Endothelial cell (in vitro differentiated cells): ENCODE data around the gene VLDLR. TPM values are rescaled to one million over a fixed set of nuclear protein-coding genes. Genes with fewer than 3 reads are reported as not detected.

Source experiments
- DNase-seq: peaks from one replicate; pipeline ENCODE4 v3.0.0; 2021; ENCODE audit warnings: low spot score
- H3K27ac Mint-ChIP-seq: one replicate; pipeline ENCODE4 v1.8.0; 2021; ENCODE audit warnings: mixed read lengths, inconsistent platforms; ENCODE audit not compliant: unreplicated experiment
- H3K27me3 Mint-ChIP-seq: one replicate; pipeline ENCODE4 v1.8.0; 2021; ENCODE audit warnings: mild to moderate bottlenecking, moderate library complexity, mixed read lengths, inconsistent platforms; ENCODE audit not compliant: unreplicated experiment
- H3K36me3 Mint-ChIP-seq: one replicate; pipeline ENCODE4 v1.8.0; 2021; ENCODE audit warnings: mild to moderate bottlenecking, low read depth, mixed read lengths, inconsistent platforms; ENCODE audit not compliant: unreplicated experiment
- H3K4me1 Mint-ChIP-seq: one replicate; pipeline ENCODE4 v1.8.0; 2021; ENCODE audit warnings: mild to moderate bottlenecking, mixed read lengths, inconsistent platforms; ENCODE audit not compliant: unreplicated experiment
- H3K4me3 Mint-ChIP-seq: one replicate; pipeline ENCODE4 v1.8.0; 2021; ENCODE audit warnings: mild to moderate bottlenecking, mixed read lengths, inconsistent platforms; ENCODE audit not compliant: unreplicated experiment
- H3K9me3 Mint-ChIP-seq: one replicate; pipeline ENCODE4 v1.8.0; 2021; ENCODE audit warnings: mixed read lengths, inconsistent platforms; ENCODE audit not compliant: unreplicated experiment
- CTCF ChIP-seq: fragments of 200-600 bp; sonication (generic); IDR thresholded peaks from one replicate; pipeline ENCODE4 v1.5.0; 2021; ENCODE audit warnings: antibody characterized with exemption; ENCODE audit not compliant: unreplicated experiment
- total RNA-seq: library from RNA; stranded (reverse); fragmentation: NEBNext Ultra II Directional; extraction: Animal tissue kit (Norgen Biotek cat#: 25700); gene quantifications from one replicate; pipeline ENCODE4 v1.2.1, GENCODE V29; 2021; ENCODE audit not compliant: unreplicated experiment

VLDLR gene
- total RNA-seq, 1 donor from 2014 or later, result 4.4 TPM

DNA sequence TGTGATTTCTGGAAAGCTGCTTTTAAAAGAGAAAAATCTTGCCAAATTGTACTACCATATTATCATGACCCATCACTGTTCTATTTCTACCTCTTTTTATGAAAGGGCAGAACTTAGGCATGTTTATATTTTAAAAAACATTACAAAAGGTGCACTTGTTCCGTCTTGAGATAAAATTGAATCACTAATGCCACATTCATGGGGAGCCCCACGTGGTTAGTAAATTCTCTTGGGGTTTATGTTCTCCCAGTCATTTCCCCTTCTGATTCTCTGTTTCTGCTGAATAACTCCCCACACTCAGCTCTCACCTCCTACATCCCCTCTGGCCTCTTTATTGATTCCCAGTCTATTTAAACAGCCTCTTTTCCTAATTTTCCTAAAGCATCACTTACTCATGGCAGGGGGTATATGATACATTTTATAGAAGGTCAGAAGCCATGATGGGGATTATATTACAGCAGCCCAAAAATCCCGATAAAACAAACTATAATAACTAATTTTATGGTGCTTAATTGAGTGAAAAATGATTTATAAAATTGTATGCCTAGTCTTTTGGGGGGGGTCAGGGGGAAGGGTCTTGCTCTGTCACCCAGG is 19.7 kb upstream of the VLDLR start:
- Mint-ChIP-seq H3K27me3 (peaks cover 3% of the 10 kb centered on the region), H3K36me3 (no peaks in the 10 kb centered on the region), H3K4me1 (no peaks in the 10 kb centered on the region), H3K9me3 (no peaks in the 10 kb centered on the region), H3K27ac (no peak overlapping the region), H3K4me3 (no peak overlapping the region)
- no peak for DNase-seq
- TF ChIP-seq CTCF, result no peak

- no peak for DNase-seq
- Mint-ChIP-seq H3K9me3 (no peaks in the 10 kb centered on the region), H3K27ac (no peak overlapping the region), H3K4me3 (no peak overlapping the region), H3K27me3 (peaks cover 3% of the 10 kb centered on the region), H3K4me1 (no peaks in the 10 kb centered on the region), H3K36me3 (no peaks in the 10 kb centered on the region)
- no peak for TF ChIP-seq CTCF
These were observed 18.9 kb upstream of the VLDLR start for GRCh38 chr9:2602704-2603116.

- Mint-ChIP-seq H3K36me3 (no peaks in the 10 kb centered on the region), H3K27me3 (peaks cover 3% of the 10 kb centered on the region), H3K4me3 (no peak overlapping the region), H3K9me3 (no peaks in the 10 kb centered on the region), H3K4me1 (no peaks in the 10 kb centered on the region), H3K27ac (no peak overlapping the region)
- no peak for TF ChIP-seq CTCF
- no peak for DNase-seq
These were observed 18.0 kb upstream of the VLDLR start for GRCh38 chr9:2603621-2604020.

GRCh38 chr9:2605246-2605645 is 16.3 kb upstream of the VLDLR start:
- H3K27ac Mint-ChIP-seq, result no peak overlapping the region
- no peak for TF ChIP-seq CTCF
- H3K27me3 Mint-ChIP-seq, result no peaks in the 10 kb centered on the region
- H3K4me1 Mint-ChIP-seq, result no peaks in the 10 kb centered on the region
- no peak overlapping the region for H3K4me3 Mint-ChIP-seq
- DNase-seq, result no peak
- H3K36me3 Mint-ChIP-seq, result no peaks in the 10 kb centered on the region
- H3K9me3 Mint-ChIP-seq, result no peaks in the 10 kb centered on the region

DNA sequence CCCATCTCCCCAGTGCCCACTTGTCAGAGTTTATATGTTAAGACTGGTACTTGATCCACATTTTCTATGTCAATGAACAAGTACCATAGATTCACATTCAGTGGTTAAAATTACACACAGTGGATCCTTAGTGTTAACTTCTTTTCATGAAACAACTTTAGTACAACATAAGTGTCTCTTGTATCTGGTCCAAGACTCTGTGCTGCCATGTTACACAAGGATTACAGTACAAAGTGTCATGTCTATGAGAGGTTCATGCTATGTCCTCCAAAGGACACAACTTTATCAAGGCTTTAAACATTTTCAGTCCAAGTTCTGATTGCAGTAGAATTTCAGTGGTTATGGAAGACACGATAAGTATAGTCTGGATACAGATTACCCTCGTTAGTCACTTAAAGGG is 13.3 kb upstream of the VLDLR start:
- H3K9me3 Mint-ChIP-seq, result no peaks in the 10 kb centered on the region
- no peaks in the 10 kb centered on the region for H3K36me3 Mint-ChIP-seq
- no peak overlapping the region for H3K4me3 Mint-ChIP-seq
- no peak overlapping the region for H3K27ac Mint-ChIP-seq
- H3K27me3 Mint-ChIP-seq, result no peaks in the 10 kb centered on the region
- no peak for TF ChIP-seq CTCF
- H3K4me1 Mint-ChIP-seq, result no peaks in the 10 kb centered on the region
- DNase-seq, result no peak
